NCI-H2171 treated with DMSO at 0.1 percent for 48 hours (cell line): ENCODE data around the gene ASPHD2.
"Not testable (repeated sequence)": the region's sequence is repeated elsewhere in the genome, so short reads cannot be mapped to it uniquely, and the experiment has no call there.

Source experiments
- DNase-seq: peaks from one replicate; lab custom pipeline; 2025; lab: John Stamatoyannopoulos, UW

The ASPHD2 gene, protein sequence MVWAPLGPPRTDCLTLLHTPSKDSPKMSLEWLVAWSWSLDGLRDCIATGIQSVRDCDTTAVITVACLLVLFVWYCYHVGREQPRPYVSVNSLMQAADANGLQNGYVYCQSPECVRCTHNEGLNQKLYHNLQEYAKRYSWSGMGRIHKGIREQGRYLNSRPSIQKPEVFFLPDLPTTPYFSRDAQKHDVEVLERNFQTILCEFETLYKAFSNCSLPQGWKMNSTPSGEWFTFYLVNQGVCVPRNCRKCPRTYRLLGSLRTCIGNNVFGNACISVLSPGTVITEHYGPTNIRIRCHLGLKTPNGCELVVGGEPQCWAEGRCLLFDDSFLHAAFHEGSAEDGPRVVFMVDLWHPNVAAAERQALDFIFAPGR

DNA sequence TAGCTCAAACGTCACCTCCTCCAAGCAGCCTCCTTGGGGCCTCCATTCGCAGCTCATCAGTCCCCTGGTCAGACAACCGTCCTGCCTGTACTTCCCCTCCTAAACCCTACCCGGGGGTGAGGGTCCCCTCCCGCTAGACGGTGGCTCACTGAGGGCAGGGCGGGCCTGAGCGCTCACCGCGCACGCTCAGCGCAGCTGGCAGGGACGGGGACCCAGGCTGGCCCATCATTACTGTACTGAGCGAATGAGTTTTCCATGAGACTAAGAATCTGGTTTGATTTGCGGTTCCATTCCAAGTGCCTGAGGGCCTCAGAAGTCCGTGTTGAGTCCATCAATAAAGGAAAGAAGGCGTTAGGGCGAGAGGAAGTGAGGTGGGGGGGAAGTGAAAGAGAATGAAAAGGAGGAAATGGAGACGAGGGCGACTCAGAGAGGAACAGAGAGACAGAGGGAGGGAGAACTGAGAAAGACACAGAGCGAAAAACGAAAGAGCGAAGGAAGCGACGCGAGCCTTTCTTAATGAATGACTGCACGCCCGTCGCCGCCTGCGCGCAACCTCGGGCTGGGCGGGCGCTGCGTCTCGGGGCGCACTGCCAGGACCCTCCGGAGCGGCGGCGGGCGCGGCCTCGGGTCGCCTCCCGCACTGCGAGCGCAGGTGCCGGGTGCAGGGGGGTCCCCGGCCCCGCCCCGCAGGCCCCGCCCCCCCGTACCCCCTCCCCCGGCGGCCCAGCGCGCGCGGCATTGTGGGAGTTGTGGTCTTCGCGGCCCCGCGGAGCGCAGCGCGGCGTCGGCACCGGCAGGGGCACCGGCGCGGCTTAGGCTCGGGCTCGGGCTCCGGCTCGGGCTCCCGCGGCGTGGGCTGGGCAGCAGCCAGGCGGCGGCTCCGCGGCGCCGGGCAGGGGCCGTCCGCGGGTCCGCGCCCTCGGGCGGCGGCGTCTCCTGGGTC lies at the start of gene ASPHD2:
Gene ASPHD2 (plus strand): TSS at position 746 of the 943 bp plus-strand sequence. CDS start 4,356 bp downstream, outside the sequence.
- DNase-seq, result peak; percentile 71

DNA sequence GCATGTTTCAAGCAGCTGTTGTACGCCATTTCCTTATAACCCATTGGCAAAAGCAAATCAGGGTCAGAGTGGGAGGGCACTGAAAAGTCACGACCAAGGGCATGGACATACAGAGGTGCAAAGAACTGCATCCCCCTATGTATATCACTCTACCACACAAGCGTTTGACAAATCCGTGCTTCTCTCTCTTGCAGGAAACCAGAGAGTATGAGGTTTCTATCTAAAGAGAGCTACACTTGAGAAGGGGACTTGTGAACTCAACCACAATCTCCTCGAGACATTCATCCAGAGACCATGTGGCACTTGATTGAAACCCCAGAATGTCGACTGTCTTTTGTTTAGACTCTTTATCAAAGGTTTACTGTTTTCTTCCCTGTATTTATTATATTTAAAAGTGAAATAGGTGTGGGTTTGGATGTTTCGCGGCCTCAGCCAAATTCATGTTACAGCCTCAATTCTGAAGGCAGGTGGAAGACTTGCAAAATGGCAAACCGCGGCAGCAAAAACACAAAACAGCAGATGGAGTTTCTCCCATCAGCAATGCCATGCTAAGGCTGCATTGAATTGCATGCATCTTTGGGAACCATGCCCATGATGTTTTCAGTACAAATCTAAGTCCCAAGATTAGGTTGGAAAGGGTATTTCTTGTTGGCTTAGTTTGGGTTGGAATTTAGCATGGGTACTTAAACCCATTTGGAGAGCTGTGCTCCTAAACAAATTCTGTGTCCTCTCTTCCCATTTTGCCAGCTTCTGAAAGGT lies 48.8 kb upstream of the ASPHD2 start:
- DNase-seq, result no peak

DNA sequence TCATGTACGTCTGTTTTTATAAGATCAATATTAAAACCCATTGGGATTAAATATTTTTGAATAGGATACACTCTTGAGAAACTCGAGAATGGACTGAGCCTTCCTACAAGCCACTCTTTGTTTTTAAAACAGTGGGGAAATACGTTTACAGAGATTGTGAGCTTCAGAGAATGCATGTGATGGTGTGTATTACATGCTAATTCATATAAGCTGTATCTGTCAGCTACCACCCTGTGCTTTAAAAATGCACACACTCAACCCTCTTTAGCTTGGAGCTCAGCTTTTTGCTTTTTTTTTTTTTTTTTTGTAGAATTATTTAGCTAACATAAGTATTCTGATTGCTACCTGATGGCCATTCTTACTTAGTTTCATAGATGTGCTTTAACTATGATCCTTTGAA lies 46.3 kb upstream of the ASPHD2 start:
- no peak for DNase-seq

GRCh38 chr22:26383968-26384556 lies 45.0 kb upstream of the ASPHD2 start:
- DNase-seq, result no peak

DNA sequence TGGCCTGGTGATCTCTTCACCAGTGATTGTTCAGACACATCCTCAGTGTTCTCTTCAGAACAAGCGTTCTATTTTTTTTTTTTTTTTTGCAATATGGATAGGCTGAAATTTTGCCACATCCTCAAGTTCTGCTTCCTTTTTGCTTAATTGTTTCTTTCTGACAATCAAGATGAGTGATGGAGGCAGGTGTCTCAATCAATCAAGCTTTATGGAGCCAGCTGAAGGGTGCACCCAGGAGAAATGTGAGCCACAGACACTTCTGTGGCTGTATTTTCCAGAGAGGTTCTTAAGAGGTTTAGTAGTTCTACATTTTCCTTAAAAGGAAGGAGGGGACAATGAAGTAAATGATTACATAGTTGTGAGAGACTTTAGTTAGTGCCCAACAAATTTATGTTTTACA lies 43.9 kb upstream of the ASPHD2 start:
- DNase-seq, result peak; percentile 49

DNA sequence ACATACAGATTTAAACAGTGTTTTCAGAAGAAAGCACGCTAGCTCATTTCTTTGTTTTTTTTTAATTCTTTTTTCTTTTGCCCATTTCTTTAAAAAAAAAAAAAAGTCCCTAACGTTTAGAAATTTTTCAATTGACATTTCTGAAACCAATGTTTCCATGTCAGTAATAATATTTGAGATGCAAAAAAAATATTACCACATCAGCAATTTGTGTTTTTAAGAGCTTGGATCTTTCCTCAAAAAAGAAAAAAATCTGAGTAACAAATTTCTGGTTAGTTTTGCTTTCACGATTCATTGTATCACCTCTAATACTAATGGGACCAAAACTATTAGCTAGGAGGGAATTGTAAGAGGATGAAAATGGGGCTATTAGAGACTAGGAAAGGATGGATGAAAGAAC lies 39.9 kb upstream of the ASPHD2 start:
- DNase-seq, result no peak

DNA sequence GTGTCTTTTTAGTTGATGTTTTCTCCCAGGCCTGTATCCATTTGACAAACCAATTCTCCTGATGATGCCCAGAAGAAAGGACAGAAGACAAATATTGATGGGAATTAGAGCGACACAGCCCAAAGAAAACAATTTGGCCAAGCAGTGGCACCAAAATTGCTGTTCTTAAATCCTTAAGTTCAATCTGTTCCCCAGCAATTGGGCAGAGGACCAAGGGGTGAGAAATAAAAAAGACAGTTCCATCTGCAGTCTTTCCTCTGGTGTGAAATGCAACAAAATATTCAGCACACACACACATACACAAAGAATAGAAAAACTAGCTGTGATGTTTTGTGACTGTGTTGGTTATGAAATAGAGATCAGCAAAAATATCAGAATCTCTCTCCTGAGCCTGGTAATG lies 38.0 kb upstream of the ASPHD2 start:
- DNase-seq, result no peak

- DNase-seq, result no peak
Observed at GRCh38 chr22:26391623-26392022, 37.4 kb upstream of the ASPHD2 start.

DNA sequence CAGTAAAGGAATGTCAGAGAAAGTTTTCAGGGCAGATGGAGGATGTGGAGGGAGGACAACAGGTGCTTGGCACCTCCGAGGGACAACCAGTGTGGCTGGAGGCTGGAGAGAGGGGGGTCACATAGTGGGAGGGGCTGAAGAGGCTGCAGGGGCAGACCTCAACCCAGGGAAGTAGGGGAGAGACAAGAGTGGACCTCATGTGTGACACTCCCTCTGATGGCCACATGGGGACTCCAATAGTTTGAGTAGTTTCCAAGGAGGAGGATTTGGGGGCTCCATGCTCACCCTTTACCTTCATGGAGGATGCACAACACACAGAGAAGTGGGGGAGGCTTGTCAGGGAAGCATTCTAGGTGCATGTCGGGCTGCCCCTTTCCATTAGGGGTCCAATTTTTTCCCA lies 35.1 kb upstream of the ASPHD2 start:
- no peak for DNase-seq

GRCh38 chr22:26394777-26395176 lies 34.3 kb upstream of the ASPHD2 start:
- DNase-seq, result peak; percentile 60

DNA sequence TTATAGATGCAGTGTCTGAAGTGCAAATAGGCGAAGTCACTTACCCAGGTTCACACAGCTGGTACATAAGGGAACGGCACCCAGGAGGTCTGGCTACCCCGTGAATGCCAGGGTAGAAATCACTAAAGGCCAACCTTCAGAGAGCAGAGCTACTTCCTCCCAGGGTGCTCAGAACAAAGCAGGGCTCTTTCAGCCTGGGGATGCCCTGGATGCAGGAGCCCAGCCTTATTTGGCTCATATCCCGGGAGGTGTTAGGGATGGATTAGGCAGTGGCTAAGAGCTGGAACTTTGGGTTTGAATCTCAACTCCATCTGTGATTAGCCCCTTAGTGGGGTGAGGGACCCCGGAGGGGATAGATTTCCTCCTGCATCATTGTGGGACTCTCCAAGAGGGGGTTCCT lies 33.1 kb upstream of the ASPHD2 start:
- DNase-seq, result no peak

GRCh38 chr22:26398741-26399153 lies 30.3 kb upstream of the ASPHD2 start:
- peak; percentile 55 for DNase-seq

DNA sequence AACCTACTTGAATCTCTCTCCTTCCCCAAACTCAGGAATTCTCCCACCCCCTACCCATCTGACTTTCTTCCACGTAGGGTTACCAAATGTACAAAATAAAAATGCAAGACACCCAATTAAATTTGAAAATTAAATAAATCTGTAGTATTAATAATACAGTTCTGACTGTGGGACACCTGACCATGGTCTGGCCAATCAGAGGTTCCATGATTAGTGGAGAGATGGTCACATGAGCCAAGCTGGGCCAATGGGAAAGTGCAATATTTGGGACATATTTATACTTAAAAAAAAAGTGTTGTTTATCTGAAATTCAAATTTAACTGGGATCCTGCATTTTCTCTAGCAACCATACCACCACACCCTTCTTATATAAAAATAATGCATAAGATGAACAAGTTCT lies 29.8 kb upstream of the ASPHD2 start:
- DNase-seq, result no peak

GRCh38 chr22:26401726-26402125 lies 27.3 kb upstream of the ASPHD2 start:
- no peak for DNase-seq

DNA sequence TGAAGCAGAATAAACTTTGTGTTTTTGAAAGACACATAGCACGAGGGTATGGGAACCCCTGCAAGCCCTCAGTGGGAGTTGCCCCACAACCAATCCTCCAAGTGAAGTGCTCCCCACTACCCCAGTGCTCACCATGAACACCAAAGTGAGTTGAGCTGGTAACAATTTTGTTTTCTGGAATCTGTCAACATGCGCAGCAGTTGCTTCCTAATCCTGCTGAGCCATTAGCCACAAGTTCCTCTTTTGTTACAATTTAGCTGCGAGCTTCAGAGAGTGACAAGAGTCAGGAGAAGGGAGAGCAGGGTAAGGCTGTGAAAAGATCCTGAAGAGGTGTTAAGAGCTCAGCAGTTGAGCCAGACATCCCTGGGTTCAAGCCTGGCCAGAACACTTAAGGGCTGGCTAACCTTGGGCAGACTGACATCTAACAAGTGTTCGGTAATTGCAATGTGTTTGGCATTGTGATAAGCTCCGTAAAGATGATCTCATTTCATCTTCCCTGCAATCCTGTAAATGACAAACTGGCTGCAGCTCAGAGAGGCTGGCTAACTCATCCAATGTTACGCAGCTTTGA lies 24.1 kb upstream of the ASPHD2 start:
- no peak for DNase-seq

DNA sequence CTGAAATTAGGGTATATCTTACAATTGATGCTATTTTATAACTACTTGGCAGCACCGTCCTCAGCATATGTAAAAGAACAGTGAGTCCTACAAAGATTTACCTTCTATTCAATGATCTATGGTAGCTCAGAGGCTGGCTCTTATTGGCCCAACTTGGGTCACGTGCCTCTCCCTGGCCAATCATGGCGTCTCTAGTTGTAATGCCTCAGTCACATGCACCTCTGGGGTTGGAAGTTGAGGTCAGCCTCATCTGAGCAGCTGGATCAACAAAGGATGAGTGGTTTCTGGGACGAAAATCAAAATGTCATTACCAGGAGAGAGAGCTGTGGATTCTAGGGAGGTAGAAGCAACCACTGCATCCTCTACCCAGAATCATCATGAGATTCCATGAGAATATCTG lies 22.9 kb upstream of the ASPHD2 start:
- peak; percentile 16 for DNase-seq

DNA sequence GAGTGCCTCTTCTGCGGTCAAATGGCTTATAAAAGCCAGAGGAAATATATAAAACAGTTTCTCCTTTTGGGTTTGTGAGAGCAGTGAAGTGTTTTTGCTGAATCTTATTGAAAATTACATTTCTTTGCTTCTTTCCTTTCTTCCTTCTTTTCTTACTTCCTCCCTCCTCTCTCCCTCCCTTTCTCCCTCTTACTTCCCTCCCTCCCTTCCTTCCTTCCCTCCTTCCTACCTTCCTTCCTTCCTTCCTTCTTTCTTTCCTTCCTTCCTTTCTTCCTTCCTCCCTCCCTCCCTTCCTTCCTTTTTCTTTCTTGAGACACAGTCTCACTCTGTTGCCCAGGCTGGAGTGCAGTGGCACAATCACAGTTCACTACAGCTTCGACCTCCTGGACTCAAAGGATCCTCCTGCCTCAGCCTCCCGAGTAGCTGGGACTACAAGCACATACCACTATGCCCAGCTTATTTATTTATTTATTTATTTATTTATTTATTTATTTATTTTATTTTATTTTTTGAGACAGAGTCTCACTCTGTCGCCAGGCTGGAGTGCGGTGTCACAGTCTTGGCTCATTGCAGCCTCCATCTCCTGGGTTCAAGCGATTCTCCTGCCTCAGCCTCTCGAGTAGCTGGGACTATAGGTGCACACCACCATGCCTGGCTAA lies 20.4 kb upstream of the ASPHD2 start:
- not testable (repeated sequence) for DNase-seq

DNA sequence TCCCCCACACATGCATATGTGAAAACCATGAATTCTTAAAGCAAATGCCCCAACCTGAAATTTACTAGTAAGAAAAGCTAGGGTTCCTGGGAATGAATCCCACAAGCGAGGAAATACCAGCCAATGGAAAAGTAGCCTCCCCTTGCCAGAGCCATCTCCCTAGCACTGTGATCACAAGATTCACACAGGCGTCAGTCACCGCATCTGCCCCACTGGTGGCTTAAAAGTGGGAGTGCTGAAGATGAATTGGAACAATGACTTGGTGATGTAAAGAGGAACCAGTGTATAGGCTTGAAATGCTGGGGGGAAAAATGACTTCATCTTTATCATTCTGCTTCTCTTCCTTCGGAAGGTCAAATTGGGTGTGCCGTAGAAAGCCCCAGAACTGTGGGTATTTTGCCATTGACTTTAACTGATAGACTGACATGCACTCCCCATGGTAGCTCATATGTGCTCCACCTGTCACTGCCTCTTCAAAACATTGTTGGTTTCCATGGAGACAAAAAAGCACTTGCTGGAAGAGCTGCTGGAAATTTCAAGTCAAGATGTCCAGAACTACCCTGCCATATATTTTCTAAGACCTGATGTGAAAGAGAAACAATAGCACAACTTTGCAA lies 19.2 kb upstream of the ASPHD2 start:
- peak; percentile 56 for DNase-seq

DNA sequence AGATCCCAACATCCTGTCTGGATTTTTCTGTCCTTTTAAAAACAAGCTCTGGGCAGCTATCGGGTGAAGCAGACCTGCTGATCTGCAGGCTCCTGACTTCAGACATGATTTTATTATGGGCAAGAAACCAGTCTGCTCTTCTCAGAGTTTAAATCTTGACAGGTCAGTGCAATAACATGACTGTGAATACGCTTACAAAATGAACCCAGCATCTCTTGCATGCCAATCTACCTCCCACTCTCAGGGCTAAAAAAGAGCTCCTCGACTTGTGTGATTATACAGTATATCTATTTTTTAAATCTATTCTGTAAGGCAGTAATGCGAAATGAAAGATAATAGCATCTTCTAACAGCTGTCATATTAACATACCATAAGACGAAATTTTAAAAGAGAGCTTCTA lies 18.7 kb upstream of the ASPHD2 start:
- no peak for DNase-seq

DNA sequence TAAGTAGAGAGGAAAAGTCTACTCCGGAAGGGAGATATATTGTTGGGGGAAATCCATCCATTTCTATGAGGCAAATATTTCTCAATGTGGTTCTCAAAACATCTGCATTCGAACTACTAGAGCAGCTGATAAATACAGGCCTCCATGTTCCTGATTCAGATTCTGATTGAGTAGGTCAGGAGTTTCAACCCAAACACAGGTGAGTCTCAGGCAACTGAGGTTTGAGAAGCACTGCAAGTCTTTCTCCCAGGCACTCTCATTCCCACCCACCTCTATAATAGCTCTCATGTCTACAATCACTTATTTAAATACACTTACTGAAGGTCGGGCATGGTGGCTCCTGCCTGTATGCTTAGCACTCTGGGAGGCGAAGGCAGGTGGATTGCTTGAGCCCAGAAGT lies 14.7 kb upstream of the ASPHD2 start:
- no peak for DNase-seq

DNA sequence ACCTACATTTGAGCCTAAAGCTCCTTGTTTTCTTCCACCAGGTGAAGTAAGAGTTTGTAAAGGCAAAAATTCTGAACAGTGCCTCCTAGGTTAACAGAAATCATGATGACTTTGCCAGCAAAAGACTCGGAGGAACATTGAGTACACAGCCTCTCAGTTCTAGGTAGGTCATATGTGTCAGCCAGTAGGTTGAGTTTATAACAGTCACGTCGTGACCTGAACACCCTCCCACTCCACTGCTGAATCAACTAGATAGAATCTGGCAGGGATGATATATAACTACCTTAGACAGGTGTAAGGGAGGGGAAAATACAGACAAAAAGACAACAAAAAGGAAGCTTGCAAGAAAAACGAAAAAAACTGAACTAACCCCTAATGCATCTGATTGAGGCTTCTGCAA lies 12.8 kb upstream of the ASPHD2 start:
- DNase-seq, result no peak
